ENCODE measurements around the gene USP36. TPM values are rescaled to one million over a fixed set of nuclear protein-coding genes. Genes with fewer than 3 reads are reported as not detected.

USP36 gene
- total RNA-seq, 1 experiment from 2014 or later, result 74.0 TPM

DNA sequence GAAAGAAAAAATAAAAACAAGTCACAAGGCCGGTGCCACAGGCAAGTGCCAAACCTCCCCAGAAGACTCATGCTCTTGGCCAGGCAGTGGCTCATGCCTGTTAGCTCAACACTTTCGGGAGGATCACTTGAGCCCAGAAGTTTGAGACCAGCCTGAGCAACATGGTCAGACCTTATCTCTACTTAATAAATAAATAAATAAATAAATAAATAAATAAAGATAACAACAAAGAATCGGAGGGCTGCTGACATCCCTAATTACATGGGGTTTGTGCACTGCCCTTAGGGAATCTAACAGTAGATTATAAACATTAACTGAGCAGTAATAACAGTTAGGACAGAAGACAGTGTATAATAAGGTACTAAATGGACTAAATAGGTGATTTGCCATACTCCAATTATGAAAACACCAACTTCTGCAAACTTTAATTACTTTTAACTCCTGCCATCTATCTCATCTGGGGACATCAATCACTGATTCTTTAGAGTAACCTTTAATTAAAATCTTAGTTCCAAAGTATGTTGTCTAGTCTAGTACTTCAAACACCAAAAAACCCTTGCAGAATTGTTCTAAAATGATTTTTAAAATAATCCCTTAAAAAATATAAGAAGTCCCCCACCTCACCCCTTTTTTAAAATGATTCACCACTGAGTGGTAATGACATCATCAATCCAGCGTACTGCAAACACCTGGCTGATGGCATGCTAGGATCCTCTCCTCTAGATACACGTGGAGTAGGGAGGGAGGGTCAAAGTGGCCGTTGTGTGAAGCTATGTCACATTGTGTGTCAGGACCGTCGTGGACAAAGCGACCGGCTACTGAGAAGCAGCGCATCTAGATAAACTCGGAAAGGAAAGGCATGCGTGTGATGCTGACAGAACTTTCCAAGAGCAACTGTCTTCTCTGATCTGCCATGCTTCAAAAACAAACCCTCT lies 87.0 kb downstream of the USP36 start:
- Mint-ChIP-seq H3K4me1 (peaks cover 5% of the 10 kb centered on the region), H3K27ac (no peak overlapping the region), H3K4me3 (no peak overlapping the region), H3K27me3 (ENCODE audit: low read depth) (no peaks in the 10 kb centered on the region), H3K36me3 (no peaks in the 10 kb centered on the region), H3K9me3 (no peaks in the 10 kb centered on the region)
- TF ChIP-seq, protein P1, sequence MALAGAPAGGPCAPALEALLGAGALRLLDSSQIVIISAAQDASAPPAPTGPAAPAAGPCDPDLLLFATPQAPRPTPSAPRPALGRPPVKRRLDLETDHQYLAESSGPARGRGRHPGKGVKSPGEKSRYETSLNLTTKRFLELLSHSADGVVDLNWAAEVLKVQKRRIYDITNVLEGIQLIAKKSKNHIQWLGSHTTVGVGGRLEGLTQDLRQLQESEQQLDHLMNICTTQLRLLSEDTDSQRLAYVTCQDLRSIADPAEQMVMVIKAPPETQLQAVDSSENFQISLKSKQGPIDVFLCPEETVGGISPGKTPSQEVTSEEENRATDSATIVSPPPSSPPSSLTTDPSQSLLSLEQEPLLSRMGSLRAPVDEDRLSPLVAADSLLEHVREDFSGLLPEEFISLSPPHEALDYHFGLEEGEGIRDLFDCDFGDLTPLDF (CRISPR knock-in tag; IDR thresholded peaks at IDR 0.05), result no peak
- TF ChIP-seq ZBTB21 (CRISPR knock-in tag; IDR thresholded peaks at IDR 0.05; ENCODE audit: borderline replicate concordance) (no peak), JAZF1 (CRISPR knock-in tag; IDR thresholded peaks at IDR 0.05) (no peak), RORB (CRISPR knock-in tag; IDR thresholded peaks at IDR 0.05) (no peak), MYBL2 (CRISPR knock-in tag; IDR thresholded peaks at IDR 0.05) (no peak)
- TF ChIP-seq, protein P2, sequence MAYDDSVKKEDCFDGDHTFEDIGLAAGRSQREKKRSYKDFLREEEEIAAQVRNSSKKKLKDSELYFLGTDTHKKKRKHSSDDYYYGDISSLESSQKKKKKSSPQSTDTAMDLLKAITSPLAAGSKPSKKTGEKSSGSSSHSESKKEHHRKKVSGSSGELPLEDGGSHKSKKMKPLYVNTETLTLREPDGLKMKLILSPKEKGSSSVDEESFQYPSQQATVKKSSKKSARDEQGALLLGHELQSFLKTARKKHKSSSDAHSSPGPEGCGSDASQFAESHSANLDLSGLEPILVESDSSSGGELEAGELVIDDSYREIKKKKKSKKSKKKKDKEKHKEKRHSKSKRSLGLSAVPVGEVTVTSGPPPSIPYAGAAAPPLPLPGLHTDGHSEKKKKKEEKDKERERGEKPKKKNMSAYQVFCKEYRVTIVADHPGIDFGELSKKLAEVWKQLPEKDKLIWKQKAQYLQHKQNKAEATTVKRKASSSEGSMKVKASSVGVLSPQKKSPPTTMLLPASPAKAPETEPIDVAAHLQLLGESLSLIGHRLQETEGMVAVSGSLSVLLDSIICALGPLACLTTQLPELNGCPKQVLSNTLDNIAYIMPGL (CRISPR knock-in tag; IDR thresholded peaks at IDR 0.05), result no peak
- TF ChIP-seq, protein P3, sequence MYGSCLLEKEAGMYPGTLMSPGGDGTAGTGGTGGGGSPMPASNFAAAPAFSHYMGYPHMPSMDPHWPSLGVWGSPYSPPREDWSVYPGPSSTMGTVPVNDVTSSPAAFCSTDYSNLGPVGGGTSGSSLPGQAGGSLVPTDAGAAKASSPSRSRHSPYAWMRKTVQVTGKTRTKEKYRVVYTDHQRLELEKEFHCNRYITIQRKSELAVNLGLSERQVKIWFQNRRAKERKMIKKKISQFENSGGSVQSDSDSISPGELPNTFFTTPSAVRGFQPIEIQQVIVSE (CRISPR knock-in tag; IDR thresholded peaks at IDR 0.05; ENCODE audit: borderline replicate concordance), result no peak
- ChIA-PET POLR2A (no interaction called here), CTCF (no interaction called here)
- DNase-seq (ENCODE audit: low spot score), result no peak
- ATAC-seq, result no peak

DNA sequence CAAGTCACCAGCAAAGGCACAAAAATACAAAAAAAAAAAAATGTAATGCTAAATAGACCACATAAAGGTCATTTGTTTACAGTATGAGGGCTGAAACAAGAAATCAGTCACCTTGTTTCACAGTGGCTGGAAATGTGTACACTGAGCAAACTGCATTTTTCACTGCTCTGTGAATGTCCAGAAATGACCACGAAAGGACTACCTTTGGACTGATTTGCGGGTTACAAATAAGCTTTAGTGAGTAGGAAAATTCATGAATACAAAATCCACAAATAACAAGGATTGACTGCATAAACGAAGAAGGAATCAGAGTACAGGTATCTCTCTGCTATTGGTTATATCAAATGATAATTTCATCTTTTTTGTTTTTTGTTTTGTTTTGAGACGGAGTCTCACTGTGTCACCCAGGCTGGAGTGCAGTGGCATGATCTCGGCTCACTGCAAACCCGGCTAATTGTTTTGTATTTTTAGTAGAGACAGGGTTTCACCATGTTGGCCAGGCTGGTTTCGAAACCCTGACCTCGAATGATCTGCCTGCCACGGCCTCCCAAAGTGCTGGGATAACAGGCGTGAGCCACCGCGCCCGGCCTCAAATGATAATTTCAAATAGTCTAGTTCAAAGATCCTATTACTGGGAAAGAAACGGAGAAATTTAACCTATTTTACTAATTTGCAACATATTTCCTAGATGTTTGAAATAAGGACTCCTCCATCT lies 89.0 kb downstream of the USP36 start:
- Mint-ChIP-seq H3K36me3 (no peaks in the 10 kb centered on the region), H3K4me1 (peaks cover 15% of the 10 kb centered on the region), H3K27me3 (ENCODE audit: low read depth) (no peaks in the 10 kb centered on the region), H3K27ac (peak overlapping the region; percentile 75; the same call in 1 of the 2 replicates), H3K4me3 (no peak overlapping the region), H3K9me3 (no peaks in the 10 kb centered on the region)
- DNase-seq (ENCODE audit: low spot score) (no peak), ATAC-seq (no peak)
- ChIA-PET POLR2A (no interaction called here), CTCF (no interaction called here)
- no peak for TF ChIP-seq TP53 (CRISPR knock-in tag; IDR thresholded peaks at IDR 0.05)
- TF ChIP-seq, protein P4, sequence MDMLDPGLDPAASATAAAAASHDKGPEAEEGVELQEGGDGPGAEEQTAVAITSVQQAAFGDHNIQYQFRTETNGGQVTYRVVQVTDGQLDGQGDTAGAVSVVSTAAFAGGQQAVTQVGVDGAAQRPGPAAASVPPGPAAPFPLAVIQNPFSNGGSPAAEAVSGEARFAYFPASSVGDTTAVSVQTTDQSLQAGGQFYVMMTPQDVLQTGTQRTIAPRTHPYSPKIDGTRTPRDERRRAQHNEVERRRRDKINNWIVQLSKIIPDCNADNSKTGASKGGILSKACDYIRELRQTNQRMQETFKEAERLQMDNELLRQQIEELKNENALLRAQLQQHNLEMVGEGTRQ (CRISPR knock-in tag; IDR thresholded peaks at IDR 0.05), result no peak
- TF ChIP-seq, protein P5, sequence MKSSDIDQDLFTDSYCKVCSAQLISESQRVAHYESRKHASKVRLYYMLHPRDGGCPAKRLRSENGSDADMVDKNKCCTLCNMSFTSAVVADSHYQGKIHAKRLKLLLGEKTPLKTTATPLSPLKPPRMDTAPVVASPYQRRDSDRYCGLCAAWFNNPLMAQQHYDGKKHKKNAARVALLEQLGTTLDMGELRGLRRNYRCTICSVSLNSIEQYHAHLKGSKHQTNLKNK (CRISPR knock-in tag; IDR thresholded peaks at IDR 0.05), result no peak
- TF ChIP-seq NR1H2 (CRISPR knock-in tag; IDR thresholded peaks at IDR 0.05), result no peak
- TF ChIP-seq, protein P6, sequence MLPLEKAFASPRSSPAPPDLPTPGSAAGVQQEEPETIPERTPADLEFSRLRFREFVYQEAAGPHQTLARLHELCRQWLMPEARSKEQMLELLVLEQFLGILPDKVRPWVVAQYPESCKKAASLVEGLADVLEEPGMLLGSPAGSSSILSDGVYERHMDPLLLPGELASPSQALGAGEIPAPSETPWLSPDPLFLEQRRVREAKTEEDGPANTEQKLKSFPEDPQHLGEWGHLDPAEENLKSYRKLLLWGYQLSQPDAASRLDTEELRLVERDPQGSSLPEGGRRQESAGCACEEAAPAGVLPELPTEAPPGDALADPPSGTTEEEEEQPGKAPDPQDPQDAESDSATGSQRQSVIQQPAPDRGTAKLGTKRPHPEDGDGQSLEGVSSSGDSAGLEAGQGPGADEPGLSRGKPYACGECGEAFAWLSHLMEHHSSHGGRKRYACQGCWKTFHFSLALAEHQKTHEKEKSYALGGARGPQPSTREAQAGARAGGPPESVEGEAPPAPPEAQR (CRISPR knock-in tag; IDR thresholded peaks at IDR 0.05), result no peak
- TF ChIP-seq RELA (CRISPR knock-in tag; IDR thresholded peaks at IDR 0.05; ENCODE audit: borderline replicate concordance), result no peak
- no peak for TF ChIP-seq EMX1 (CRISPR knock-in tag; IDR thresholded peaks at IDR 0.05)
- TF ChIP-seq, protein P7, sequence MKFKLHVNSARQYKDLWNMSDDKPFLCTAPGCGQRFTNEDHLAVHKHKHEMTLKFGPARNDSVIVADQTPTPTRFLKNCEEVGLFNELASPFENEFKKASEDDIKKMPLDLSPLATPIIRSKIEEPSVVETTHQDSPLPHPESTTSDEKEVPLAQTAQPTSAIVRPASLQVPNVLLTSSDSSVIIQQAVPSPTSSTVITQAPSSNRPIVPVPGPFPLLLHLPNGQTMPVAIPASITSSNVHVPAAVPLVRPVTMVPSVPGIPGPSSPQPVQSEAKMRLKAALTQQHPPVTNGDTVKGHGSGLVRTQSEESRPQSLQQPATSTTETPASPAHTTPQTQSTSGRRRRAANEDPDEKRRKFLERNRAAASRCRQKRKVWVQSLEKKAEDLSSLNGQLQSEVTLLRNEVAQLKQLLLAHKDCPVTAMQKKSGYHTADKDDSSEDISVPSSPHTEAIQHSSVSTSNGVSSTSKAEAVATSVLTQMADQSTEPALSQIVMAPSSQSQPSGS (CRISPR knock-in tag; IDR thresholded peaks at IDR 0.05; ENCODE audit: borderline replicate concordance, low read depth), result no peak
- TF ChIP-seq ZNF317 (CRISPR knock-in tag; IDR thresholded peaks at IDR 0.05; ENCODE audit: borderline replicate concordance, low read depth), result no peak
- TF ChIP-seq, protein P8, sequence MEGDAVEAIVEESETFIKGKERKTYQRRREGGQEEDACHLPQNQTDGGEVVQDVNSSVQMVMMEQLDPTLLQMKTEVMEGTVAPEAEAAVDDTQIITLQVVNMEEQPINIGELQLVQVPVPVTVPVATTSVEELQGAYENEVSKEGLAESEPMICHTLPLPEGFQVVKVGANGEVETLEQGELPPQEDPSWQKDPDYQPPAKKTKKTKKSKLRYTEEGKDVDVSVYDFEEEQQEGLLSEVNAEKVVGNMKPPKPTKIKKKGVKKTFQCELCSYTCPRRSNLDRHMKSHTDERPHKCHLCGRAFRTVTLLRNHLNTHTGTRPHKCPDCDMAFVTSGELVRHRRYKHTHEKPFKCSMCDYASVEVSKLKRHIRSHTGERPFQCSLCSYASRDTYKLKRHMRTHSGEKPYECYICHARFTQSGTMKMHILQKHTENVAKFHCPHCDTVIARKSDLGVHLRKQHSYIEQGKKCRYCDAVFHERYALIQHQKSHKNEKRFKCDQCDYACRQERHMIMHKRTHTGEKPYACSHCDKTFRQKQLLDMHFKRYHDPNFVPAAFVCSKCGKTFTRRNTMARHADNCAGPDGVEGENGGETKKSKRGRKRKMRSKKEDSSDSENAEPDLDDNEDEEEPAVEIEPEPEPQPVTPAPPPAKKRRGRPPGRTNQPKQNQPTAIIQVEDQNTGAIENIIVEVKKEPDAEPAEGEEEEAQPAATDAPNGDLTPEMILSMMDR (IDR thresholded peaks at IDR 0.05), result no peak
- no peak for TF ChIP-seq ZNF423 (CRISPR knock-in tag; IDR thresholded peaks at IDR 0.05)
- TF ChIP-seq, protein P9, sequence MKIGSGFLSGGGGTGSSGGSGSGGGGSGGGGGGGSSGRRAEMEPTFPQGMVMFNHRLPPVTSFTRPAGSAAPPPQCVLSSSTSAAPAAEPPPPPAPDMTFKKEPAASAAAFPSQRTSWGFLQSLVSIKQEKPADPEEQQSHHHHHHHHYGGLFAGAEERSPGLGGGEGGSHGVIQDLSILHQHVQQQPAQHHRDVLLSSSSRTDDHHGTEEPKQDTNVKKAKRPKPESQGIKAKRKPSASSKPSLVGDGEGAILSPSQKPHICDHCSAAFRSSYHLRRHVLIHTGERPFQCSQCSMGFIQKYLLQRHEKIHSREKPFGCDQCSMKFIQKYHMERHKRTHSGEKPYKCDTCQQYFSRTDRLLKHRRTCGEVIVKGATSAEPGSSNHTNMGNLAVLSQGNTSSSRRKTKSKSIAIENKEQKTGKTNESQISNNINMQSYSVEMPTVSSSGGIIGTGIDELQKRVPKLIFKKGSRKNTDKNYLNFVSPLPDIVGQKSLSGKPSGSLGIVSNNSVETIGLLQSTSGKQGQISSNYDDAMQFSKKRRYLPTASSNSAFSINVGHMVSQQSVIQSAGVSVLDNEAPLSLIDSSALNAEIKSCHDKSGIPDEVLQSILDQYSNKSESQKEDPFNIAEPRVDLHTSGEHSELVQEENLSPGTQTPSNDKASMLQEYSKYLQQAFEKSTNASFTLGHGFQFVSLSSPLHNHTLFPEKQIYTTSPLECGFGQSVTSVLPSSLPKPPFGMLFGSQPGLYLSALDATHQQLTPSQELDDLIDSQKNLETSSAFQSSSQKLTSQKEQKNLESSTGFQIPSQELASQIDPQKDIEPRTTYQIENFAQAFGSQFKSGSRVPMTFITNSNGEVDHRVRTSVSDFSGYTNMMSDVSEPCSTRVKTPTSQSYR (CRISPR knock-in tag; IDR thresholded peaks at IDR 0.05), result no peak
- TF ChIP-seq MXD4 (CRISPR knock-in tag; IDR thresholded peaks at IDR 0.05; ENCODE audit: borderline replicate concordance), result no peak
